Measurements from ENCODE around the gene VARS2.

DNA sequence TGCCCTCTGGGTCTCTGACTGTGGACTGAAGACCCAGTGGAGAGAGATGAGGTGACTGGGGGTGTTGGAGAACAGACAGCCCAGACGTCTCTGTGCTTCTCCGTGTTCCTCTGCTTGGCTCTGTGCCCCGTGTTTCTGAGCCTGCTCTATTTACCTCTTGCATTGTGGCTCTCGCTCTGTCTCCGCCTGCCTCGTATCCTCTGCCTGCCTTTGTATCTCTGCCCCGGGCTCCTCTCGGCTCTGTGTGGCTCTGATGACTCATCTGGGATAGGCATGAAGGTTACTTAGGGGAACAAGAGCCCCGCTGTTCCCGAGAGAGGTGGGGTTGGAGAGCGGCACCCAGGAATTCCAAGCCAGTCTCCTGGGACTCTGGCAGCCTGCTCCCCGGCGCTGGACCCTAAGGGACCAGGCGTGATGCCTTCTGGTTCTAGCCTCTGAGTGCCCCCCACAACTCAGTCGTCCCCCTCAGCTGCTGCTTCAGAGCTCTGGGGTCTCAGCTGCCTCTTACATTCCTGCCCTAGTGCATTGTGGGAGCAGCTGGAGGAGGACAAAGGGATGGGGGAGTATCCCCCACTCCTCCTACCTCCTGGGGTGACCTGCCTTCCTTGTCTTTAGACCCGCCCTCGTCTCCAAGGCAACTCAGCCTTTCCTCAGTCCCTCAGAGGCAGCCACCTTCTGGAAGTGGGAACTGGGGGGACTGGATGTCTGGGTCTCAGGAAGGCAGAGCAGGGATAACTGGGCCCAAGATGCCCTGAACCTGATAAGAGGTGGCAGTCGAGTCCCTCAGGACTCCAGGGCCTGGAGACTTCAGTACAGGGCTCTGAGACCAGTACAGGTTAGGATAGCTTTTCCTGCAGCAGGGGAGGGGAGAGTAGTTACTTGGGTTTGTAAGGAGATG, 27.8 kb upstream of the VARS2 start:
- TF ChIP-seq EZH2phosphoT487 (IDR thresholded peaks at IDR 0.05; ENCODE audit: low read depth) = no peak
- TF ChIP-seq, protein P1, sequence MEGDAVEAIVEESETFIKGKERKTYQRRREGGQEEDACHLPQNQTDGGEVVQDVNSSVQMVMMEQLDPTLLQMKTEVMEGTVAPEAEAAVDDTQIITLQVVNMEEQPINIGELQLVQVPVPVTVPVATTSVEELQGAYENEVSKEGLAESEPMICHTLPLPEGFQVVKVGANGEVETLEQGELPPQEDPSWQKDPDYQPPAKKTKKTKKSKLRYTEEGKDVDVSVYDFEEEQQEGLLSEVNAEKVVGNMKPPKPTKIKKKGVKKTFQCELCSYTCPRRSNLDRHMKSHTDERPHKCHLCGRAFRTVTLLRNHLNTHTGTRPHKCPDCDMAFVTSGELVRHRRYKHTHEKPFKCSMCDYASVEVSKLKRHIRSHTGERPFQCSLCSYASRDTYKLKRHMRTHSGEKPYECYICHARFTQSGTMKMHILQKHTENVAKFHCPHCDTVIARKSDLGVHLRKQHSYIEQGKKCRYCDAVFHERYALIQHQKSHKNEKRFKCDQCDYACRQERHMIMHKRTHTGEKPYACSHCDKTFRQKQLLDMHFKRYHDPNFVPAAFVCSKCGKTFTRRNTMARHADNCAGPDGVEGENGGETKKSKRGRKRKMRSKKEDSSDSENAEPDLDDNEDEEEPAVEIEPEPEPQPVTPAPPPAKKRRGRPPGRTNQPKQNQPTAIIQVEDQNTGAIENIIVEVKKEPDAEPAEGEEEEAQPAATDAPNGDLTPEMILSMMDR (IDR thresholded peaks at IDR 0.05; ENCODE audit: low read depth, low read length) = no peak
